ENCODE results near the gene IRGQ. TPM values are rescaled to one million over a fixed set of nuclear protein-coding genes. Genes with fewer than 3 reads are reported as not detected.

IRGQ gene
- total and polyA plus RNA-seq, 8 donors, result 4.3 to 14.7 (median 9.3) TPM

DNA sequence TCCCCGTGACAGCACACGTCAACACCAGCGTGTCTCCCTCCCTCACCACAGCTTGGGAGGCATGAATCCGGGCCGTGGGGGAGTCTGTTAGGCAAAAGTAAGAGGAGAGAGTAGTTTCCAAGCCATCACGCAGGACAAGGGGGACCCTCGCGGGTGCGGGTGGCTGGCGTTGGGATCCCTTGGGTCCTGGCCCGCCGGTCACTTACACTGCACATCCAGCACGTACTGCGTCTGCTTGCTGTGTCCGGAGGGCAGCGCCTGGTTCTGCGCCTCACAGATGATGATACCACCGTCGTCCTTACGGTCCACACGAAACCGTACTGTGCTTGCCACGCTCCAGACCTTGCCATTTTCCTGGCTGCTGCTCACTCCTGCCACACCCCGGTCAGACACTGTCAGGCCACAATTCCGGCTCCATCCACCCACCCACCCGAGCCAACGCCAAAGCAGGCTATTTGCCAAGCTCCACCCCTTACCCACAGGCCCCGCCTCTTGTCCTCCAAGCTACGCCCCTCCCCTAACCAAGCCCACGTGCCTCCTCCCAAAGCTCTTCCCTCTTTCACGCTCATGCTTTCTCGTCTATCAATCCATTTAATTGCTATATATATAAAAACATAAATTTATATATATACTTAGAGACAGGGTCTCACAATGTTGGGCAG lies 30.1 kb upstream of the IRGQ start:
- 86 to 87% methylated on average over 32 of the region's 32 CpGs for WGBS, 2 donors
- no peaks in the 10 kb centered on the region for H3K4me1 ChIP-seq
- FAIRE-seq (no peak), ATAC-seq (peak in 1 of 4 donors; percentile 20), DNase-seq (peak in 1 of 6 donors; percentile 29)
- H3K36me3 ChIP-seq, result no peaks in the 10 kb centered on the region
- no peak overlapping the region for H3K27ac ChIP-seq
- no peaks in the 10 kb centered on the region for H3K27me3 ChIP-seq
- no peak for TF ChIP-seq CTCF (IDR thresholded peaks at IDR 0.05)
- no peak overlapping the region for H3K4me3 ChIP-seq
- intact Hi-C loops (cut with DNase I), result no loop called here
- H3K9me3 ChIP-seq, result no peaks in the 10 kb centered on the region

DNA sequence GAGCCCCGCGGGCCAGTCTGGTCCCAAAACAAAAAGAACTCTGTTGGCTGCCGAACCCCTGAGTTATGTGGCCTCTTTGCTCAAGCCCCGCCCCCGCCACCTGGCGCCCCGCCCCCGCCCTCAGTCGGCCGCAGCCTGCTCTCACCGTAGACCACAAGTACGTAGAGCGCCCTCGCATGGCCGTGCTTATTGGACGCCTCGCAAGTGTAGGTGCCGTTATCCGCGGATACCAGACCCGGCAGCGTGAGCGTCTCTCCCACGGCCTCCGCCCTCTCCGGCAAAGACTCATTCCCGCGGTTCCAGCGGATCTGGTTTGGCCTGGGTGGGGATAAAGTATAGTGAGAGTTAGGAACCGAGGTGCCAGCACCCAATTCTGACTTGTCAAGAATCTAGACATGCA lies 29.0 kb upstream of the IRGQ start:
- peak in 4 of 6 donors; percentile 35 to 74 (median 56) for DNase-seq
- no peak overlapping the region for H3K4me3 ChIP-seq
- ATAC-seq, result peak in 3 of 4 donors; percentile 26 to 61 (median 27)
- H3K9me3 ChIP-seq, result no peaks in the 10 kb centered on the region
- 61 to 65% methylated on average over 30 of the region's 30 CpGs for WGBS, 2 donors
- H3K27me3 ChIP-seq, result no peaks in the 10 kb centered on the region
- no peak for FAIRE-seq
- no peaks in the 10 kb centered on the region for H3K4me1 ChIP-seq
- H3K36me3 ChIP-seq, result no peaks in the 10 kb centered on the region
- no peak overlapping the region for H3K27ac ChIP-seq
- TF ChIP-seq CTCF (IDR thresholded peaks at IDR 0.05), result no peak
- intact Hi-C loops (cut with DNase I), result no loop called here

DNA sequence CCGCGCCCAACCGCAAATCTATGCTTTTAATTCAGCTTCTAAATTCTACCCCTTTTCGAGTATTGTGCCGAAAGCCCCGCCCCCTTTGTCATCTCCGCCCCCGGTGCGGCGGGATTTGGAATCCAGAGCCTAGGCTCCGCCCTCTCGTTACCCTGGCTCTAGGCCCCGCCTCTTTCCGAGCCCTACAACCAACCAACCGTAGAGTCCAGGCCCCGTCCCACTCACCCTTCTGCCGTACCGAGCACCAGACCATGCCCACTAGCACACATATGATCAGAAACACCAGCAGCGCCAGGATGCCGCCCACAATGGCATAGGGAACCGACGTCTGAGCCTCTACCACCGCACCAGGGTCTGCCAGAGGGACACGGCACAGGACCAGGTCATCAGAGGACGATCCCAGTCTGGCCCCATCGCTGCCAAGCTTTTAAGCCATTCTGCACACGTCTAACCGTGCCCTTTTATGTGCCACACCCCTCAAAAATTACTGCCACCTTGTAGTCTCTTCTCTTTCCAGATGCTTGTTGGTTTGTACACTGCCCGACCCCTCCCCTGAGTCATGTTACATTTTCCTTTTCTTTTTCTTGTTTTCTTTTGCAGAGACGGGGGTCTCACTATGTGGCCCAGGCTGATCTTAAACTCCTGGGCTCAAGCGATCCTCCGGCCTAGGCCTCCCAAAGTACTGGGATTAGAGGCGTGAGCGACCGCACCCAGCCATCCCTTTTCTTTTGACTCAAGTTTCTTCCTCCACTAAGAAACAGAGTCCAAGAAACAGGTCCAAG lies 28.1 kb upstream of the IRGQ start:
- DNase-seq, result no peak
- no peak for FAIRE-seq
- H3K4me1 ChIP-seq, result no peaks in the 10 kb centered on the region
- no peak for TF ChIP-seq CTCF (IDR thresholded peaks at IDR 0.05)
- no peak overlapping the region for H3K4me3 ChIP-seq
- no peaks in the 10 kb centered on the region for H3K36me3 ChIP-seq
- 91% methylated on average over 35 of the region's 35 CpGs for WGBS, 2 donors
- no peaks in the 10 kb centered on the region for H3K9me3 ChIP-seq
- no peaks in the 10 kb centered on the region for H3K27me3 ChIP-seq
- no peak overlapping the region for H3K27ac ChIP-seq
- ATAC-seq, result no peak
- intact Hi-C loops (cut with DNase I), result no loop called here

DNA sequence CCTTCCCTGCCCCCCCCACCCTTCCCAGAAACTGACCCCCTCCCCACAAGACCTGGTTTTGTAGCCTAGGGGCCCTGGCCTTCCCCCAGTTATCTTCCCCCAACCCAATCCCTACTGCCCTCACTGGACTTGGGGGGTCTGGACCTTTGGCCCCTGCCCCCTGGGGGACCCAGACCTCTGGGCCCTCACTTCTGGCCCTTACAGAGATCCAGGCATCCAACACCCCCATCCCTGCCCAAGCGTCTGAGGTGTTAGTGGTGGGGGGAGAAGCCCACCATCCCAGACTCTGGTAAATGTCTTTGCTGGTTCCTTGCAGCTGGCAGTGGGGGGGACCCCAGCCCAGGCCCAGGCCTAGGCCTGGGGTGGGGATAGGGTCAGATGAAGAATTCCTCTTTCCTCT lies 27.0 kb upstream of the IRGQ start:
- no peak overlapping the region for H3K4me3 ChIP-seq
- no peak overlapping the region for H3K27ac ChIP-seq
- no peaks in the 10 kb centered on the region for H3K36me3 ChIP-seq
- no peaks in the 10 kb centered on the region for H3K27me3 ChIP-seq
- DNase-seq, result no peak
- no peak for FAIRE-seq
- peaks cover 0 to 7% (median 0%) of the 10 kb centered on the region in 3 donors for H3K4me1 ChIP-seq
- intact Hi-C loops (cut with DNase I), result no loop called here
- no peak for ATAC-seq
- H3K9me3 ChIP-seq, result no peaks in the 10 kb centered on the region
- WGBS, 2 donors, result 86 to 88% methylated on average over 1 of the region's 1 CpG
- no peak for TF ChIP-seq CTCF (IDR thresholded peaks at IDR 0.05)

DNA sequence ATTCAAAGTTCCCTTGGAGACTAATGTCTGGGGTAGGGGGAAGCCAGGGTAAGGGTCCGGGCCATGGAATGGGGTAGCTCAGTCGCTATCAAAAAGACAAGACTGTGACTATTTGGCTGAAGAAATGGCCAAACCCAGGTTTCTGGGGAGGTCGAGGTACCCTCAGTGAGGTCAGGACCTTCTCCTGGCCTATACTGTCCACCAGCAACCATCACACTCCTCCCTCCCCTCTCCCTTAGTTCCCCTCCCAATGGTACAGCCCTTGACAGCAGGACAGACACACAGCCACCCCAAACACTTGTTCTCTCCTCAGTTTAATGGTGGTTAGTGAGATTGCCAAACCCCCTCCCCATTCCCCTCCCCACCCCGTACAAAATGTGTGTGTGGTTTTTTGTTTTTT lies 26.1 kb upstream of the IRGQ start:
- DNase-seq, result no peak
- intact Hi-C loops (cut with DNase I), result no loop called here
- 49 to 59% methylated on average over 4 of the region's 4 CpGs for WGBS, 2 donors
- no peak for TF ChIP-seq CTCF (IDR thresholded peaks at IDR 0.05)
- Histone ChIP-seq H3K9me3 (no peaks in the 10 kb centered on the region), H3K36me3 (no peaks in the 10 kb centered on the region), H3K4me1 (peaks cover 0 to 7% (median 0%) of the 10 kb centered on the region in 3 donors), H3K4me3 (no peak overlapping the region), H3K27ac (no peak overlapping the region), H3K27me3 (no peaks in the 10 kb centered on the region)
- ATAC-seq, result no peak
- no peak for FAIRE-seq

All from pancreas (tissue), 10 donors.